Activated CD4-positive, alpha-beta T cell treated with anti-CD3 and anti-CD28 coated beads, Interleukin-2, amount 10 ng/mL, durations not matched to agents 7 days and 5 days (primary cell): ENCODE results near the gene PSME2. TPM values are rescaled to one million over a fixed set of nuclear protein-coding genes. Genes with fewer than 3 reads are reported as not detected.
A peak's percentile ranks its signal among the peaks of the same experiment; 100 is the strongest.

Source experiments
- CTCF ChIA-PET: fragments of 350-600 bp; sonication (Branson Sonifier 250); formaldehyde crosslinking; loops from one replicate; lab custom pipeline; 2021; ENCODE audit warnings: antibody characterized with exemption; lab: Charles Lee
- POLR2A ChIA-PET: fragments of 350-600 bp; sonication (Branson Sonifier 250); formaldehyde crosslinking; loops from one replicate; lab custom pipeline; 2021; ENCODE audit warnings: antibody characterized with exemption; lab: Charles Lee
- DNase-seq: peaks from one replicate; pipeline ENCODE4 v3.0.0-alpha.2; 2020
- H3K27ac Mint-ChIP-seq: one replicate; pipeline ENCODE4 v1.8.0; 2021; ENCODE audit warnings: mild to moderate bottlenecking, moderate library complexity, mixed read lengths
- H3K27me3 Mint-ChIP-seq: one replicate; pipeline ENCODE4 v1.8.0; 2021; ENCODE audit warnings: mixed read lengths
- H3K36me3 Mint-ChIP-seq: one replicate; pipeline ENCODE4 v1.8.0; 2021; ENCODE audit warnings: low read depth, mixed read lengths
- H3K4me1 Mint-ChIP-seq: one replicate; pipeline ENCODE4 v1.8.0; 2021; ENCODE audit warnings: mixed read lengths
- H3K4me3 Mint-ChIP-seq: one replicate; pipeline ENCODE4 v1.8.0; 2021; ENCODE audit warnings: mild to moderate bottlenecking, moderate library complexity, mixed read lengths
- H3K9me3 Mint-ChIP-seq: one replicate; pipeline ENCODE4 v1.8.0; 2021; ENCODE audit warnings: mixed read lengths
- total RNA-seq, 2 experiments: library from RNA; stranded (reverse); gene quantifications; one replicate each; pipeline ENCODE4 v1.2.3, GENCODE V29; 2021

Gene PSME2
- total RNA-seq, 2 experiments from 2014 or later = 644 to 698 TPM

DNA sequence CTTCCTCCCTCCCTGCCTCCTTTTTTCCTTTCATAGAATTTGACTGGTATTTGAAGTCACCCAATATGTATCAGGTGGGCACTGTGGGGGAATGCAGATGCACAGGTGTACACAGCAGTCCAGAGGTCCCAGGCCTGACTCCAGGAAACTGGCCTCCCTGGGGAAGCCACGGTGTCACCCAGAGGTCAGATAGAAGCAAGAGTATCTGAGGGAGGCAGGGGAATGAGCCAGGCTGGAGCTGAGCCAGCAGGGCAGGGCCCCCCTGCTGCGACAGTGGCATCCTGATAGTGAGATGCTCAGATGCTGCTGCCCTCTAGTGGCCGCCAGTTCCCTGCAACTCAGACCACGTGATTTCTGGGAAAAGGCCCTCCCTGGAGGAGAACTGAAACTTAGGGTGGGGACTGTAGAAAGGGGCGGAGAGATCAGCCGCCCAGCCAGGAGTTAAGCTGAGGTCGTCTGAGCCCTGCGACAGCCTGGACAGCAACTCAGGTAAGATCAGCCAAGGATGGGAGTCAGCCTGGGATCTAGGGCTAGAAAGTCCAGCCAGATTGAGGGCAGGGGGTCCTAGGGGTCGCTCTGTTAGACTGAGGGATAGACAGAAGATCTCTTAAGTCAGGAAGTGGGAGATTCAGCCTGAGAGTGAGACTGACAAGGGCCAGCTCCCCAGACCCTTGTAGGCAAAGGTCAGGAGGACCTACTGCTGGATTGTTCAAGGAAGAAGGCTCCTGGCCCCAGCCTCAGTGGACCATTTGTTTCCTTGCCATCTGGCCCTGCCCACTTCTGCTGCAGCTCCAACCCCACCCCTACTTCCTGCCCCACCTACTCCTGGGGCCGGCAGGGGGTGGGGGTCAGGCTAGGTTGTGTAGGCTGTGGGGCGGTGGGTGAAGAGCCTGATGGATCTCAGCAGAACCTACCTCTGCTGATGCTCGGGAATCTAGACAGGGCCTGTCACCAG lies 14.7 kb upstream of the PSME2 start, which contains the start of gene IRF9:
TSS of gene IRF9 (plus strand) at position 416 of the 955 bp plus-strand sequence. CDS start 880 bp downstream, outside the sequence.
- H3K36me3 Mint-ChIP-seq = peaks cover 85% of the 10 kb centered on the region
- DNase-seq = peak; percentile 98
- CTCF ChIA-PET = interaction anchor here (0.7 to 6.2 kb wide), 41 partner anchors 9 to 265 kb away, joined by 3 to 69 read pairs (median 6); partner anchors contain the start of genes CARMIL3, CHMP4A, CIDEB and DCAF11
- peak within 1 kb of the TSS; percentile 100 for H3K27ac Mint-ChIP-seq
- H3K9me3 Mint-ChIP-seq = no peaks in the 10 kb centered on the region
- H3K4me3 Mint-ChIP-seq = peak within 1 kb of the TSS; percentile 93
- H3K4me1 Mint-ChIP-seq = peaks cover 58% of the 10 kb centered on the region
- no peaks in the 10 kb centered on the region for H3K27me3 Mint-ChIP-seq
- POLR2A ChIA-PET = interaction anchor here (1.1 to 3.4 kb wide), 6 partner anchors 14 to 81 kb away, joined by 4 to 25 read pairs (median 6); partner anchors contain the start of genes DCAF11, EMC9, NRL and PSME1

DNA sequence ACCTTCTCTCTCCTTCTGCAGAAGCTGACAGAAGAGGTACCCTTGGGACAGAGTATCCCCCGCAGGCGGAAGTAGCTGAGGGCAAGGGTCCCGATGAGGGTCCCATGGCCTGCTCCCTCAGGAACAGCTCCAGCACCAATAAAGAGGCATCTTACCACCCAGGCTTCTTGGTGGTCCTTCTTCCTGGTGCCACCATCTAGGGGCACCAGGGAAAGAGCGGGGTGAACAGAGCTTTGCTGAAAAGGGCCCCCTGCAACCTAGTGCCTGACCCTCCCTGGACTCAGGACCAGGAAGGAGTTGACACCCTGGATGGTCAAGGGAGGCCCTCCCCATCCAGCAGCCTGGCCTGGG lies 14.1 kb upstream of the PSME2 start:
- Mint-ChIP-seq H3K9me3 (no peaks in the 10 kb centered on the region), H3K4me1 (peaks cover 54% of the 10 kb centered on the region), H3K27me3 (no peaks in the 10 kb centered on the region), H3K36me3 (peaks cover 84% of the 10 kb centered on the region), H3K4me3 (peak overlapping the region; percentile 93), H3K27ac (peak overlapping the region; percentile 100)
- CTCF ChIA-PET = interaction anchor here (0.9 to 6.2 kb wide), 36 partner anchors 9 to 265 kb away, joined by 3 to 69 read pairs (median 7); partner anchors contain the start of genes CARMIL3, CHMP4A, CIDEB and DCAF11
- POLR2A ChIA-PET = interaction anchor here (1.3 to 3.4 kb wide), 5 partner anchors 13 to 82 kb away, joined by 5 to 25 read pairs (median 6); partner anchors contain the start of genes DCAF11, EMC9, NRL and PSME1
- no peak for DNase-seq

DNA sequence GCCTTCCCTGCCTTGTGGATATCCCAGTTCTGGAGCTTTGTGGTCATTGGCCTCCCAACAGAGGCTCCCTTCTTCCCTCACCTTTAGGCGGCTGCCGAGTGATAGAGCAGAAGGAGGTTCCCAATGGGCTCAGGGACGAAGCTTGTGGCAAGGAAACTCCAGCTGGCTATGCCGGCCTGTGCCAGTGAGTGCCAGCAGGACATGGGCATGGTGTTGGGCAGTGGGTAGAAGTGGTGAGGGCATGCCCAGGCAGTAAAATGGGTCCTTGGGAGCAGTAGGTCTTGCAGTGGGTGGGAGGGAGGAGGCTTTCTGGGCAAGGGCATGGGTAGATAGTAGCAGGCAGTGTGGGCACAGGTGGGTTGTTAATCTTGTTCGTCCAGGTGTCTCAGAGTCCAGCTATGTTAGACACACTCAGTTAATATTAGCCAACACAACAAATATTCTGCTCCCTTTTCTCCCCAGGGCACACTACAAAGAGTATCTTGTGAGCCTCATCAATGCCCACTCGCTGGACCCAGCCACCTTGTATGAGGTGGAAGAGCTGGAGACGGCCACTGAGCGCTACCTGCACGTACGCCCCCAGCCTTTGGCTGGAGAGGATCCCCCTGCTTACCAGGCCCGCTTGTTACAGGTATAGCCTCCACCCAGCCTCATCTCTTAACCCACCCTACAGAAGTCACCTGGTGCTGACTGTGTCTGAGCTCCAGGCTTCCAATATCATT lies 13.5 kb upstream of the PSME2 start:
- POLR2A ChIA-PET = interaction anchor here (0.7 to 3.4 kb wide), 3 partner anchors 9 to 23 kb away, joined by 4 to 25 read pairs (median 6); partner anchors contain the start of genes PSME1, PSME2 and RNF31
- no peaks in the 10 kb centered on the region for H3K9me3 Mint-ChIP-seq
- H3K27me3 Mint-ChIP-seq = no peaks in the 10 kb centered on the region
- H3K4me1 Mint-ChIP-seq = peaks cover 52% of the 10 kb centered on the region
- H3K36me3 Mint-ChIP-seq = peaks cover 84% of the 10 kb centered on the region
- H3K27ac Mint-ChIP-seq = peak overlapping the region; percentile 100
- CTCF ChIA-PET = interaction anchor here (1.1 to 6.2 kb wide), 22 partner anchors 8 to 266 kb away, joined by 3 to 69 read pairs (median 12); partner anchors contain the start of genes CIDEB, DCAF11, EMC9 and IPO4
- H3K4me3 Mint-ChIP-seq = peak overlapping the region; percentile 31
- DNase-seq = no peak

DNA sequence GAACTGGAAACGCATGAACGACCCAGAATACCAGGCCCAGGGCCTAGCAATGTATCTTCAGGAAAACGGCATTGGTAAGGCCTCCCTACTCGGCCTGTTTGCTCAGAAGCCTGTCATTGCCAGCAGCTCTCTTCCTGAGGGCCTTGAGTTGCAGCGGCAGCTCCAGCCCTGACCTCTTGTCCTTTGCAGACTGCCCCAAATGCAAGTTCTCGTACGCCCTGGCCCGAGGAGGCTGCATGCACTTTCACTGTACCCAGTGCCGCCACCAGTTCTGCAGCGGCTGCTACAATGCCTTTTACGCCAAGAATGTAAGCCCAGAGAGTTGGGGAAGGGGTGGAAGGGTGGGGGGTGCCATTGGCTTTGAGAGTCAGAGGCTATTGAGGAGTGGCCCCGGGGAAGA lies 10.9 kb upstream of the PSME2 start:
- ChIA-PET POLR2A (no interaction called here), CTCF (interaction anchor here (0.7 to 2.3 kb wide), 2 partner anchors 43 to 80 kb away, joined by 3 to 5 read pairs; partner anchors contain the start of genes DCAF11 and NRL)
- Mint-ChIP-seq H3K9me3 (no peaks in the 10 kb centered on the region), H3K27me3 (no peaks in the 10 kb centered on the region), H3K4me3 (no peak overlapping the region), H3K36me3 (peaks cover 72% of the 10 kb centered on the region), H3K27ac (peak overlapping the region; percentile 73), H3K4me1 (peaks cover 36% of the 10 kb centered on the region)
- no peak for DNase-seq

DNA sequence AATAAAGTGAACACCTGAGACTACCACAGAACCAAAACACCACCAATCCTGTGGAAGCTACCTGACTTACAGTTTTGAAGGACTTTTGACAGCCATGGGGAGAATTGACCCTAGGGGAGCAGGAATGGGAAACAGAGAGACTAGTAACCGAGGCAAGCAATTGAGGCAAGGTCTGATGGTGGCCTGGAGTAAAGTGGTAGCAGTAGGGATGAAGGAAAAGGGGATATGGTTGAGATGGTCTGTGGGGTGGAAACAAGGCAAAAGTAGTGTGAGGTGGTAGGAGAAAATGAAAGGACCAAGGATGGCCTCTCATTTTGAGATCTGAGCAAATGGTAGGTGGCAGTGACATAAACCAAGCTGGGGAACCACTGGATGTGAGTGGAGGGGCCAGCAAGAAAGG lies 10.4 kb upstream of the PSME2 start:
- Mint-ChIP-seq H3K4me3 (no peak overlapping the region), H3K36me3 (peaks cover 71% of the 10 kb centered on the region), H3K27ac (peak overlapping the region; percentile 60), H3K9me3 (no peaks in the 10 kb centered on the region), H3K4me1 (peaks cover 32% of the 10 kb centered on the region), H3K27me3 (no peaks in the 10 kb centered on the region)
- DNase-seq = no peak
- ChIA-PET POLR2A (no interaction called here), CTCF (interaction anchor here (0.7 to 2.3 kb wide), 3 partner anchors 19 to 81 kb away, joined by 3 to 5 read pairs (median 3); partner anchors contain the start of genes DCAF11 and NRL)

DNA sequence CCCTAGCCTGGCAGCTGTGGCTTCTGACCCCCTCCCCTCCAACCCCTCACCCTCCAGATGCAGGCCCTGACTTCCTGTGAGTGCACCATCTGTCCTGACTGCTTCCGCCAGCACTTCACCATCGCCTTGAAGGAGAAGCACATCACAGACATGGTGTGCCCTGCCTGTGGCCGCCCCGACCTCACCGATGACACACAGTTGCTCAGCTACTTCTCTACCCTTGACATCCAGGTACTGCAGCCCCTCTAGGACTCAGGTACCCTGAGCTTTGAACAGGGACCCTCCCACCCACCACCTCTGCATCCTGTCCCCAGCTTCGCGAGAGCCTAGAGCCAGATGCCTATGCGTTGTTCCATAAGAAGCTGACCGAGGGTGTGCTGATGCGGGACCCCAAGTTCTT lies 8.7 kb upstream of the PSME2 start:
- no peaks in the 10 kb centered on the region for H3K9me3 Mint-ChIP-seq
- DNase-seq = no peak
- POLR2A ChIA-PET = no interaction called here
- H3K36me3 Mint-ChIP-seq = peaks cover 68% of the 10 kb centered on the region
- H3K27ac Mint-ChIP-seq = peak overlapping the region; percentile 37
- CTCF ChIA-PET = interaction anchor here (0.6 to 1.6 kb wide), 4 partner anchors 14 to 30 kb away, joined by 3 read pairs; partner anchors contain the start of gene EMC9
- H3K4me1 Mint-ChIP-seq = peaks cover 31% of the 10 kb centered on the region
- no peaks in the 10 kb centered on the region for H3K27me3 Mint-ChIP-seq
- H3K4me3 Mint-ChIP-seq = no peak overlapping the region

DNA sequence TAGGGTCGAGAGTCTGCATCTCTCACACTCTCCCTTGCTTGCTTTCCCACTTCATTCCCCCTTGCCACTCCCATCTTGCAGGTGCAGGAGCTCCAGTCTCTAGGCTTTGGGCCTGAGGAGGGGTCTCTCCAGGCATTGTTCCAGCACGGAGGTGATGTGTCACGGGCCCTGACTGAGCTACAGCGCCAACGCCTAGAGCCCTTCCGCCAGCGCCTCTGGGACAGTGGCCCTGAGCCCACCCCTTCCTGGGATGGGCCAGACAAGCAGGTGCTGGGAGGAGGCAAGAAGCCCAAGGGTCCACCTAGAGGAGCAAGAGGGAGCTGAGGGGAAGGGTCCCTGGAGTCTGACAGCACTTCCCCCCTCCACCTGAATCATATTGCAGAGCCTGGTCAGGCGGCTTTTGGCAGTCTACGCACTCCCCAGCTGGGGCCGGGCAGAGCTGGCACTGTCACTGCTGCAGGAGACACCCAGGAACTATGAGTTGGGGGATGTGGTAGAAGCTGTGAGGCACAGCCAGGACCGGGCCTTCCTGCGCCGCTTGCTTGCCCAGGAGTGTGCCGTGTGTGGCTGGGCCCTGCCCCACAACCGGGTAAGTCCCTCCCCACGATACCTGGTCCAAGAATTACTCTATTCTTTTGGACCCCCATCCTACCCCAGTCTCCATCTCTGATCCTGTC lies 5.1 kb upstream of the PSME2 start:
- ChIA-PET POLR2A (no interaction called here), CTCF (interaction anchor here (1.0 to 4.1 kb wide), 3 partner anchors 10 to 14 kb away, joined by 3 to 57 read pairs (median 5); partner anchors contain the start of genes EMC9 and IRF9)
- H3K4me1 Mint-ChIP-seq = peaks cover 42% of the 10 kb centered on the region
- DNase-seq = no peak
- no peak overlapping the region for H3K27ac Mint-ChIP-seq
- peaks cover 64% of the 10 kb centered on the region for H3K36me3 Mint-ChIP-seq
- H3K9me3 Mint-ChIP-seq = no peaks in the 10 kb centered on the region
- H3K27me3 Mint-ChIP-seq = no peaks in the 10 kb centered on the region
- H3K4me3 Mint-ChIP-seq = no peak overlapping the region

DNA sequence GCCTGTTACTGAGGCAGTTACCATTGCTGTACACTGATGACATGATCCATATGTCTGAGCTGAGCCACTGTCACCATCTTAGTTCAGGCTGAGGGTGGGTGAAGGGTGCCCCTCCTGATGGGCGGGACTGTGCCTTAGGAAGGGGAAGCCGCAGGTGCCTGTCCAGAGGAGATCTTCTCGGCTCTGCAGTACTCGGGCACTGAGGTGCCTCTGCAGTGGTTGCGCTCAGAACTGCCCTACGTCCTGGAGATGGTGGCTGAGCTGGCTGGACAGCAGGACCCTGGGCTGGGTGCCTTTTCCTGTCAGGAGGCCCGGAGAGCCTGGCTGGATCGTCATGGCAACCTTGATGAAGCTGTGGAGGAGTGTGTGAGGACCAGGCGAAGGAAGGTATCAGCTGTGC lies 4.6 kb upstream of the PSME2 start:
- Mint-ChIP-seq H3K27ac (peak overlapping the region; percentile 66), H3K27me3 (no peaks in the 10 kb centered on the region), H3K4me3 (no peak overlapping the region), H3K9me3 (no peaks in the 10 kb centered on the region), H3K36me3 (peaks cover 67% of the 10 kb centered on the region), H3K4me1 (peaks cover 43% of the 10 kb centered on the region)
- DNase-seq = no peak
- CTCF ChIA-PET = interaction anchor here (1.0 to 4.1 kb wide), 3 partner anchors 10 to 13 kb away, joined by 3 to 57 read pairs (median 5); partner anchors contain the start of genes EMC9 and IRF9
- POLR2A ChIA-PET = interaction anchor here (0.5 kb wide), 1 partner anchor 9 kb away, joined by 4 read pairs; no protein-coding TSS in a partner anchor

DNA sequence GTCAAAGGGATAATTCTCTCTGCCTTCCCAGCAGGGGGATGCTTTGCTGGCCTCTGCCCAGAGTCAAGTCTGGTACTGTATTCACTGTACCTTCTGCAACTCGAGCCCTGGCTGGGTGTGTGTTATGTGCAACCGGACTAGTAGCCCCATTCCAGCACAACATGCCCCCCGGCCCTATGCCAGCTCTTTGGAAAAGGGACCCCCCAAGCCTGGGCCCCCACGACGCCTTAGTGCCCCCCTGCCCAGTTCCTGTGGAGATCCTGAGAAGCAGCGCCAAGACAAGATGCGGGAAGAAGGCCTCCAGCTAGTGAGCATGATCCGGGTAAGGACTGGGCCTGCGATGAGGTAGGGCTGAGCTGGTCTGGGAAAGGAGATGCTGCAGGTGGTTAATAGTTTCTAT lies 4.2 kb upstream of the PSME2 start:
- POLR2A ChIA-PET = interaction anchor here (0.5 kb wide), 1 partner anchor 9 kb away, joined by 4 read pairs; no protein-coding TSS in a partner anchor
- no peaks in the 10 kb centered on the region for H3K27me3 Mint-ChIP-seq
- H3K4me3 Mint-ChIP-seq = no peak overlapping the region
- peaks cover 46% of the 10 kb centered on the region for H3K4me1 Mint-ChIP-seq
- CTCF ChIA-PET = interaction anchor here (0.8 to 4.1 kb wide), 4 partner anchors 11 to 285 kb away, joined by 3 to 57 read pairs (median 3); partner anchors contain the start of gene IRF9
- H3K9me3 Mint-ChIP-seq = no peaks in the 10 kb centered on the region
- peaks cover 67% of the 10 kb centered on the region for H3K36me3 Mint-ChIP-seq
- peak overlapping the region; percentile 66 for H3K27ac Mint-ChIP-seq
- no peak for DNase-seq

DNA sequence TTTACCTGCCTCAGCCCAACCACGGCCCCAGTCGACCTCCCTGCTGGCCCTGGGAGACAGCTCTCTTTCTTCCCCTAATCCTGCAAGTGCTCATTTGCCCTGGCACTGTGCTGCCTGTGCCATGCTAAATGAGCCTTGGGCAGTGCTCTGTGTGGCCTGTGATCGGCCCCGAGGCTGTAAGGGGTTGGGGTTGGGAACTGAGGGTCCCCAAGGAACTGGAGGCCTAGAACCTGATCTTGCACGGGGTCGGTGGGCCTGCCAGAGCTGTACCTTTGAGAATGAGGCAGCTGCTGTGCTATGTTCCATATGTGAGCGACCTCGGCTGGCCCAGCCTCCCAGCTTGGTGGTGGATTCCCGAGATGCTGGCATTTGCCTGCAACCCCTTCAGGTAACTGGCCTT lies 3.7 kb upstream of the PSME2 start:
- Mint-ChIP-seq H3K4me3 (no peak overlapping the region), H3K9me3 (no peaks in the 10 kb centered on the region), H3K4me1 (peaks cover 49% of the 10 kb centered on the region), H3K27me3 (no peaks in the 10 kb centered on the region), H3K36me3 (peaks cover 67% of the 10 kb centered on the region), H3K27ac (no peak overlapping the region)
- no peak for DNase-seq
- ChIA-PET CTCF (interaction anchor here (0.5 to 4.1 kb wide), 4 partner anchors 11 to 285 kb away, joined by 3 to 57 read pairs (median 3); partner anchors contain the start of gene IRF9), POLR2A (no interaction called here)

DNA sequence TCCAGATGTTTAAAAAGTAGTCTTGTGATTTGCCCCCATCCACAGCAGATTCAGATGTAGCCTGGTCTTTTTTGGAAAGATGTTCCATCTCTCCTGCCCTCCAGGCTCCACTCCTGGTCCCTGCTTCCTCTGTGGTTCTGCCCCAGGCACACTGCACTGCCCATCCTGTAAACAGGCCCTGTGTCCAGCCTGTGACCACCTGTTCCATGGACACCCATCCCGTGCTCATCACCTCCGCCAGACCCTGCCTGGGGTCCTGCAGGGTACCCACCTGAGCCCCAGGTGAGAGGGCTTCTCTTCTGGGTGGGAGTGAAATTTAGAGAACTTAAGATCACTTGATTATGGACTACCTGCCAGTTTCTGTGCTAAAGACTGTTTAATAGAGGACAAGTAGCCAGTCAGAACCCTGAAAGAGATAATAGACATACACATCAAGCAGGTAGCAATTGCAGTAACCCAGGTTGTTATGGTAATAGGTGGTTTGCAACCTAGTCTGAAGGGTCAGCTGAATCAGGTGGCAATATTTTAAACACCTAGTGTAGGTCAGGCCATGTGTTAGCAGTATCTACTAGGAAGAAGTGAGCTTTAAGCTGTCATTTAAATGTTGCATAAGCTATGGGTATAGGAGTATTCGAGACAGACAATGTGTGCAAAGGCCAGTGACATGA lies 3.0 kb upstream of the PSME2 start:
- Mint-ChIP-seq H3K27me3 (no peaks in the 10 kb centered on the region), H3K4me1 (peaks cover 50% of the 10 kb centered on the region), H3K9me3 (no peaks in the 10 kb centered on the region), H3K27ac (no peak overlapping the region), H3K4me3 (peak overlapping the region; percentile 100), H3K36me3 (peaks cover 67% of the 10 kb centered on the region)
- CTCF ChIA-PET = interaction anchor here (0.5 to 4.6 kb wide), 4 partner anchors 11 to 40 kb away, joined by 3 to 69 read pairs (median 34); partner anchors contain the start of gene IRF9
- POLR2A ChIA-PET = no interaction called here
- no peak for DNase-seq
